NCI-H187 (cell line): ENCODE data around the gene NPSR1.
"Not testable (repeated sequence)": the region's sequence is repeated elsewhere in the genome, so short reads cannot be mapped to it uniquely, and the experiment has no call there.

ENCODE experiments used
- DNase-seq, 2 experiments: peaks; one replicate each; lab custom pipeline; 2025; lab: John Stamatoyannopoulos, UW

NPSR1 gene

DNA sequence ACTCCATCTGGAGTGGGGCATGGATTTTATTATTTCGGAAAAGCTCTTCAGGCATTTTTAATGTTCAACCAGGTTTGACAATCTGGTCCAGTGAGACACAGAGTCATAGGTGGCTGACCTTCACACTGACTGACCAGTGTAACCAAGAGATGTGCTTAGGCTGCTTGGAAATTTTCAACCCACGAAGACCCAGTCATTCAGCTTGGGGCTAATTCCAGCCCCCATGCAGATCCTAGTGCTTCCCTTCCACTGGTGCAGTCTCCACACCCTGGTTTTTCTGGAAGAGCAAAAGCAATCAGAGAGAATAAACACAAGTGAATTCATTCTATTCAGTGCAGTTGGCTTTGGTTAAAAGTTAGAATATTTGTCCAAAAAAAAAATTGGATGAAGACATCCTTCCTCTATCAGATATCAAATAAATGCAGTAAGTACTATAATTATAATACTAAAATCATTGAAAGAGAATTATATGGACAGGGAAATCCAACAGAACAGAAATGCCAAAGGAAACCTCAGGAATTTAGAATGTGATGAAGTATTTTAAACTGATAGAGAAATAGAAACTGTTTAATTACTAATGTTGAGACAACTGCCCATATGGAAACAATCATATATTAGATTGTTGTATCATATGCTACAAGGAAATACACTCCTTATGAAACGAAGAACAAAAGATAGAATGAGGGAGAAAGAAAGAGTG is 178.0 kb downstream of the NPSR1 start:
- DNase-seq: no peak

DNA sequence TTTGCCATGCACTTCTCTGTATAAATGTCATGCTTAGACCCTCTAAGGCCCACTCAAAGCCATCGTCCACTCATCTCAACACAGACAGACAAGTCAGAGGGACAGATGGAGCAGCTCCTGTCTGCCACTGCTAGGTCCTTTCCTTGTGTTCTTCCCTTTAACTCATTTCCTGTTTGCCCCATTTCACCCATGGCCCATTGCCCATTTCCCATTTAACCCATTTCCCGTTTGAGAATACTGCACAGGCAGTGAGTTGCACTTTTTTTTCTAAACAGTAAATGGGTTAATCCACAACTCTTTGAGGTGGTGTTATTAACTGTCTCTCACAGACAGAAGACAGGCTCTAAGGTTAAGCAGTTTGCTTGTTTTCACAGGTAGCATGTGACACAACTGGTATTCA is 179.3 kb downstream of the NPSR1 start:
- no peak for DNase-seq

DNA sequence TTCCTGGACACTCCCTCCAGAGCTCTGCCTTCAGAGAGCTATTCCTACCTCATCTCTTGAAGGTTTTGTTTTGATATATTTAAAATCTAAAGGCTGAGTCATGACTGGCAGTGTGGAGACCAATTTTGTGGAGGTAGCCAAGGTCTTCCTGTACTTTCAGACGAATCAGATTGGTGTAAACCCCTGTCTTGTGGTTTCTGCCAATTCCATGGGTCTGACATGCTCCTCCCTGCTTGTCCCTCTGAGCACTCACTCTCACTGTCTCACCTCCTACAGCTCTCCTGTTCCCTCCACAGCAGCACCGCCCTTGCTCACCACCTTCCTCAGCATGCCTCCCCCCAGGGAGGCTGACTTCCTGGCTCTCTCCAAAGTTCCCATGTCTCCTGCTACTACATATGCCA is 179.8 kb downstream of the NPSR1 start:
- no peak for DNase-seq

DNA sequence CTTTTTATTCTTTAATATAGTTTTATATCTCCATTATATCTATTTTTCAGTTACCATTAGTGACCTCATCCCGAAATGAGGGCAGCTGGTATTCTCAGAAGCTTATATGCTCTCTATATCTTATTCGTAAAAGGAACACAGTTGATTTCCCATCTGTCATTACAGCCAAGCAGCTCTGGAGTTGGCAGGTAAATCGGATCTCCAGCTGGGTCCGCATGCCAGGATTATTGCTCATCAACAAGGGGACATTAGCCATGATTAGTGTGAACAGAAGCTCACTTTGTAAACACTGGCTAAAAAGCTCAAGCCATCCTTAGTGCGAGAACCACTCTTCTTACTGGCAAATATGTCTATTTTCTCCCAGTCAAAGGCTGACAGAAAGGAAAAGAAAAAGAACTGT is 180.3 kb downstream of the NPSR1 start:
- DNase-seq: no peak

DNA sequence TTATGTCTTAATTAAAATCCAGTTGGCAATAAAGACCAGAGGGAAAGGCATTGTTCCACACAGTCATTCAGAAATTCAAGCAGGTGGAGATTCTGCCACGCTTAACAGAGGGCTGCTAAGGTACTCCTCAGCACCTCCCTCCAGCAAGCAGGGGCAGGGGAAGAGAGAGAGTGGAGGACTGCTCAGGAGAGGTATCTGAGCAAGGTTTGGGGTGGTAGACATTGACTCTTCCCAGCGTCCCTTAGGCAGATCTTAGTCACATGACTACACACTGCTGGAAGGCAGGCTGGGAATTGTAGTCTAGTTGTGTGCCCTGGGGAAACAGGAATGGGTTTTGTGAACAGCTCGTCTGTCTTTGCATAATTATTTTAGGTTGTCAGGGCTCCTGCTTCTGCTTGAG is 181.6 kb downstream of the NPSR1 start:
- no peak for DNase-seq

DNA sequence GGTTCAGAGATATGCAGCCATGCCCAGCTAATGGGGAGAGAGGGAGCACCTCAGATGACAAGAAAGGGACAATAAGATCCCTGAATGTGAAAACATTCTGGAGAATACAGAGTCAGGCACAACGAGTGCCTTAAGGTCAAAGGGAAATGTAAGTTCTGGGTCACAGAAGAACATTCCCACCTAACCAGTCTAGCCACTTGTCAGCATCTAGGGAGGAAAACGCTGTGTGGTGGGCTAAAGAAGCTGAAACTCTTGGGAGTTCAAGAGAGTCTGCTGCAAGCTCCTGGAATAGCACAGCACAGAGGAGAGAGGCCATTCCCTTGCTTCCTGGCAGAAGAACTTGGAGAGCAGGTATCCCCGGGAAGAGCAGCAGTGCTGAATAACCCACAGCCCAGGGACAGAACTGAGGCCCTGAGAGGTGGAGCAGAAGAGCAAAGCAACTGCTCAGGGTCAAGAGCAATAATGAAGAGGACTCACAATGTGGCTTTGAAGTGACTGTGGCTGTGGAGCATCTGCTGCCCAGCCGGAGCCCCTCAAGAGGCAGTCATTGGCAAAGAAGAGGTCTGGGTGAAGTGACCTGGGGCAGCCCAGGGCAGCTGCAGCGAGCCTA is 182.3 kb downstream of the NPSR1 start:
- no peak for DNase-seq

DNA sequence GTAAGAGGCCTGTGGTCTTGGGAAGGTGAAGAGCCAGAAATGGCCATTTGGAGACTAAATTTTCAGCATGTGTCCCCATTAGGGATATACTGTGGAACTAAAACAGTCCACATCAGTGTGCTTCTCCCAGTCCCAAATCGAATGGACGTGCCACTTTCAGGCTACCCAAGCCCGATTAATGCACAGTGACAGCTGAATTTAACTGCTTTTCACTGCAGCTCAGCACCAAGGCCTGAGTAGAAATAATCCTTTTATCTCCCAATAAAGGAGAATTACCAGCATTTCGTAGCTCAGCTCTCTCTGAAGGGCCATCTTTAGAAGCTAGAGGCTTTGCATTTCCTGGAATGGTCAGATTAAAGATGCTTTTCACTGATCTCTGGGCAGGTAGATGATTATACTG is 183.3 kb downstream of the NPSR1 start:
- no peak for DNase-seq

DNA sequence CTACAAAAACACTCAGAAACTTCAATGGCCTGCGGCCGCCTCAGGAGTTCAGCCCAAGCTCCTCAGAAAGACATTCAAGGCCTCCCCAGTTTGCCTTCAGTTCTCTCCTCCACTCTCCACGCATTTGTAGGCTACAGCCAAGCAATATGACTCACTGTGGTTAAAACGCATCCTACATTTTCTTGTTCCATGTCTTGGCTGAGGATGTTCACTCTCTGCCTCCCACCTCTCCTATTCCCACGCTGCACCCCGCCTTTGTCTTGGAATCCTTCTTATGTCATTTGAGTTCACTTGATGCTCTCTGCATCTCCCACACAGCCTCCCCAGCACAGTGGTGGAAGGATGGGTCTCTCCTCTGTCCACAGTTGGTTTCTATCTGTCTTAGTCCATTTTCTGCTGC is 184.8 kb downstream of the NPSR1 start:
- no peak for DNase-seq

DNA sequence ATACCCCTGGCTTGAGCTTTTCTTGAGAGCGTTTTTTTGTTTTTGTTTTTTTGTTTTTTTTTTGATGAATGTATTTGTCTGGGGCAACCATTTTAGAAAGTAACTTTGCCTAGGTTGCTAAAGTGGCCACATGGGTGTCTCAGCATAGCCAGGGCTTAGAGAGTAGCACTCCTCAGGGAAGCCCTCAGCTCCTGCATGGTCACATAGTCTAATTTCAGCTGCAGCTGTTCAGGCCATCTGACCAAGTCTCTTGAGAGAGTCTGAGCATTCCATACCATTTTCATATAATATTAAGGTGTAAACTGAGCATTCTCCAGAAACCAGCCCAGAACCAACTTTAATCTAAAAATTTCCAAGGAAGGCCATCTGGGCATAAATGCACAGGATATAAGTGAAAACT is 186.4 kb downstream of the NPSR1 start:
- DNase-seq: no peak

DNA sequence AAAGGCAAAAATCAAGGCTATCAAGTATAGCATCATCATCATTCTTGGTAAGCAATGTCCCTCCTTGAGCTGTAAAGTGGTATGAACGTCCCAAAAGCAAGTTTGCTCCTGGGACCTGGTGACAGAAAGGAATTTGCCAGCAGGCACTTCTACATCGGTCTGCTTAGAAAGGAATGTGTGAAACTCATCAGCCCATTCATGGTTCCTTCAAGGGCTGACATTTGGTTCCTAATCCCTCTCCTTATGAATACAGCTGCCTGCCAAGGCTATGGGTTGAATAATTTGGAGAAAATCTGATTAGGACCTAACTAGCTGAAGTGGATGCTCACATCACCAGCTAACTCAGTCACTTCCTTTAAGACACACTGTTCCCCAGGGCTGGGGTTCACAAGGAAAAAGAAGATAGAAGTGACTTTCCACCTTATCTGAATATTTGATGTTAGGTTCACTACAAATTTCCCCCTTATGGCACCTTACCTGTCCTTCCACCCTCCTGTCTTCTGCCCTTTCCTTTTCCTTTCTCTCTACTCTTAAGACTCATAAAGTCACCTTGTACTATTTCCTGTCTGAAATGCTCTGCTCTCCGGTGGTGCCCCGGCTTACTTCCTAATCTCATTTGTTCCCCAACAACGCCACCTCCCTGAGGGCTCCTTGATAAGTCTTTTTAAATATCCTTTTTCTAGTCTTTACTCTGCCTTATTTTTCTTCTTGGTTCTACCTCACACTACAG is 187.1 kb downstream of the NPSR1 start:
- no peak for DNase-seq

DNA sequence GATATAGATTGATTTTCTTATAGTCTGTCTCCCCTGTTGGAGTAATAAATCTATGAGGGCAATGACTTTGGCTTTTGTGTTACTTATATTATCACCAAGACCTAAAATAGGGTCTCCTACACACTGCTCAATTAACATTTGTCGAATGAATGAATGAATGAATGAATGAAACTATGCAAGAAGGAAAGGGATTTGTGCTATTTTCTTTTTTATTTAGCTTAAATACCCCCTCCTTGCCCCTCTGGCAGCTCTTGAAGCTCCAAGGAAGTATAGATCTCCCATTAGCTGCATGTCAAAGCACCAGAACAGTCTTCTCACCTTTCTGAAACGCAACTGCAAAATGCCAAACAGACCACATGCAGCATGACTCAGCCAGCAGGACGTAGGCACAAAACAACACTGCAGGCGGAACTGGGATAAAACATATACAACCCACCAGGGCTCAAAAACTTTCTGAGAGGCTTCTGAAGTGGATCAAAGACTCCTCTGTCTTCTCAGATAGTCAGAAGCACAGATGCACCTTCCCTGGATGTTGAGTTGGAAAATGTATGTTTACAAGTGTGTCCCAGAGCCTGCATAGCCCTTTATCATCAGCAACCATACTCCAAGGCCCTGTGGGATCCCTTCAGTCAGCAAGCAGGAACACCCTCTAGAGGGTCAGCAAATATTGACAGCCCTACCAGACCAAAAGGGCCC is 187.8 kb downstream of the NPSR1 start:
- DNase-seq: no peak

DNA sequence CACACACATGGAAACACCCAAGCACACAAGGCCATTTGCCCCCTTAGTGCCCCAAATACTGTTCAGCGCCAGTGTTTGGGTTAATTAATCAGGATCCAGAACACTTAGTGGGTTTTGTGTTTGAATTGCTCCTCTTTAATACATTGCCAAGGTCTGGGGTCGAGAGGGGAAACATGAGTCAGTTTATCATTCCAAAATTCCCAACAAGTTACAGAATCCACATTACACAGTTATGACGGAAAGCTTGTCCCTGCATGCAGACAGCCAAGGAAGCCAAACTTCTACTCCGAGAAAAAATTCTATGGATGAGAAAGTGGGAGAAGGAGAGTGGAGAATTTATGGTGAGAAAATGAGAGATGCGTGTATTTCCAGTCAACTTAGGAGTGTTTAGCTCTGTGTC is 189.0 kb downstream of the NPSR1 start:
- no peak for DNase-seq

DNA sequence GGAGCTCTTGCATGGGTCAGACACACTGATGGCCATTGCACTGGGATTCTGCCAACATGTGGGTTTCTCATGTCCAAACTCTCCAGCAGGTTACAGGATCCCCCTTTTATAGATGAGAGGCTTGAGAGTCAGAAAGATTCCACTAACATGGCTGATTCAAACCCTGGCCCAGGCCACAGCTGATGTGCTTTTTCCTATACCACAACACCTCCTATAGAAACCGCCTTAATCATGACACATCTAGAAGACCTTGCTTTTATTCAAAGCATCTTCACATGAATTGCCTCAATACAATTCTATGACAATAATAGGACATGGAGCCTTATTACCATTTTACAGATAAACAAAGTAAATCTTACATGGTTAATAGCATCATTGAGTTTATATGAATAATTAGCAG is 190.7 kb downstream of the NPSR1 start:
- no peak for DNase-seq

DNA sequence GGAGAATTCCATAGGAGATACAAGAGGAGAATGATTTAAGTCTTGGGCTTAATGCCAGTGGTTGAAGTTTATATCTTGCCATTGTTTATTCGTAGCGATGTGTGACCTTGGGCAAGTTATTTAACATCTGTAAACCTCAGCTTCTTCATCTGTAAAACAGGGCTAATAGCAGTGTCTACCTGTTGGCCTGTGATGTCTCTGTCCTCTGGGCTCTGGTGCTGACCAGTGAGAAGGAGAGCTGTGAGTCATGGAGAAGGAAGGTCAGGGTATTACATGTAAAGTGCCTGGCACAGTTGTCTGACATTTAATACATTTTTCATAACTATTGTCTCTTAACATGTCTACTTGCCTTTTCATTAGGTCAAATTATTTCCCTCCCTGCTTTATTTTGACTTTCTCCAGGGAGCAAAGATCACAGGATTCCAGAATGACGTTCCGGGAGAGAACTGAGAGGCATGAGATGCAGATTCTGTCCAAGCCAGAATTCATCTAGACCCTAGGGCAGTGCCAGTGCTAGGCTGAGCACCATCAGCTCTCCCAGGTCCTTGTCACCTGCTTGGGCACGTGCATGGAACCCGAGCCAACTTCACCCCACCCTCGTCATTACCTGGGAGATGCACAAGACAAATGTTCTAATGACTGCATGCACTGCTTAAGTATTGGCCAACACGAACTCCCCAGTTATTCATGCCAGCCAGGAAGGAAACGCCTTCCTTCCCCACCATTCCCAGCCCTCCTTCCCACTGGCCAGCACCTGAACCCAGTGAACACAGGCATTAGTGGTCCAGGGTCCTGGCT is 191.3 kb downstream of the NPSR1 start:
- DNase-seq: no peak

DNA sequence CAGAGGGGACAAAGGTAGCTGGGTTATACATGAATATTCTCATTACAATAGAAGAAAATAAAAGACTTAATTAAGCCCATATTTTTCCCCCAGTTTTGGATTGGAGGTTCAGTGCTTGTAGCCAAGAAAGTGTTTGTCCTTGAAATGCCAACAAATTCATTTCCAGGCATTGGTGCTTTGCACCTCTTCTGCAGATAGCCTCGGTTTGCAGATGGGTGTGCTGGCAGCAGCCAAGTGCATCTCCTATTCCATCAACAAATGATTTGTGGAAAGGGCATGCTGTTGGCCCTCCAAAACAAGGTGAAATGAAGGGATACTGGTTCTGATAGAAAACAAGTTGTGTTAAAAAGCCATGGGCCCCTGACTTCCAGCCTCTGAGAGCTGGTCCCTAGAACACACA is 192.0 kb downstream of the NPSR1 start:
- DNase-seq: no peak

DNA sequence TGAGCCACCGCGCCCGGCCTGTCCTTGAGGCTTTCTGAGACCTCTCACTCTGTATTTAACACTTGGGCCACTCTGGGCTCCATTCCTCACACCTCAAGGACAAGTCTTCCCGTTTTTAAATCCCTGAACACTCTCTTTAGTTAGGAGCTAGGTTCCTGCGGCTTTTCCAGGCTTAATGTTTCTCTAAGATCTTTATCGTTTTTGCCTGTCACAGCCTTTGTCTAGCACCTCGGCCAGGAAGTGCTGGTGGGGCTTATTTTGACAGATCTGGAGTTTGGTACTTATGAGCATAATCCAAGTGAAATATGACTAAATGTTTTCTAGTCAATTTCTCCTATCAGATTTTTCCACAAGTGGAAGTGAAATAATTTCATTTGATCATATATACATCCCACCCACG is 192.7 kb downstream of the NPSR1 start:
- DNase-seq: no peak

DNA sequence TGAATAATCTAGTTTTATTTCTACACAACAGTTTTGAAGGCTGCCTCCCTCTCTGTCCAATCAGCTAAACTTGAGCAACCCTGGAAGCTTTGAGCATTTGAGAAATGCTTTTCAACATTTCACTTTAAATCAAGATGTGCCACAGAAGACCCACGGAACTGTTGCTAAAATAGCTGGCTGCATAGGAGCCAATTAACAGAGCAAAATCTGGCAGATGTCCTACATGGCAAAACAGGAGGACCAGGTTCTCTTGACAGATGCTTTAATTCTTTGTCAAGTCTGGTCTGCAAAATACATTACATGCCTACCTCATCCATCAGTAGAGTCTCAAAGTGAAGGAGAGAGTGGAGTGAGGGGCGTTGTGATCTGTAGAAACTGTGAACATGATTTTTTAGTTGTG is 193.4 kb downstream of the NPSR1 start:
- DNase-seq: no peak

DNA sequence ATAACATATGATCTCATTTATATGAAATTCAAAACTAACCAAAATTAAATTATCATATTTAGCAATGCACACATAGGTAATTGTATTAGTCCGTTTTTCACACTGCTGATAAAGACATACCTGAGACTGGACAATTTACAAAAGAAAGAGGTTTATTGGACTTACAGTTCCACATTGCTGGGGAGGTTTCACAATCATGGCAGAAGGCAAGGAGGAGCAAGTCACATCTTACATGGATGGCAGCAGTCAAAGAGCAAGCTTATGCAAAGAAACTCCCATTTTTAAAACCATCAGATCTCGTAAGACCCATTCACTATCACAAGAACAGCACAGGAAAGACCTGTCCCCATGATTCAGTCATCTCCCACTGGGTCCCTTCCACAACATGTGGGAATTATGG is 200.4 kb downstream of the NPSR1 start:
- not testable (repeated sequence) for DNase-seq

DNA sequence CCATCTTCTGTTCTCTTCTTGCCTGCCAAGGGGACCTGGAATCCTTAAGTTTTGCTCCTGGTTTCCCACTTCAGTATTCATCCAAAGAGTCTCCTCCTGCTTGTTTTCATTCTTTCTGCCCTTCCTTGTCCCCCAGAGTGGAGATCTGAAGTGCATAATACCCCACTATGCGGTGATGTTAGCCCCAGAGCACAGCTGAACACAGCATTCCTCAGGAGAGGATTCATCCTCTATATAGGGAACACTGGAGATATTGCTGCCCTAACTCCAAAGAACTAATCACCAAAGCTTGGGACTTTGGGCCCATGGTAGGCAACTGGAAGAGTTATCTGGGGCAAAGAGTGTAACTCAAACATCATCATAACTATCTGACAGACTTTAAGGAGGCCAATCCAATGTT is 201.3 kb downstream of the NPSR1 start:
- not testable (repeated sequence) for DNase-seq

DNA sequence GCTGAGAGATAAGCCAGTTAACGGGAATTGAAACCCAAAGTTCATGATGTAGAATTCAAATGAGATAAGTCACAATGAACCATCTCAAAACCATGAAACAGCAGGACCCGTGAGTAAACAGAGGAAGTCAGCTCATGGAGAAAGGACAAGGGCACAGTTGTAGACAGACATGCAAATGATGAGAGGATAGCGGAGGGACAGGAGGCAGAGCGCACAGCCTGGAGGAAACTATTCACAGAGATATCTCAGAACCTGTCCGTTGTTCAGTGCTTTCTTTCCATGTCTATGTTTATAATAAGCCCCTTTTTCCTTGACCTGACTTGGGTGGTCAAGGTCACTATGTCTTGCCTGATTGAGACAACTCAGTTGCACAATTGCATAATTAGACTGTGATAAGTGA is 208.2 kb downstream of the NPSR1 start:
- DNase-seq: not testable (repeated sequence)

DNA sequence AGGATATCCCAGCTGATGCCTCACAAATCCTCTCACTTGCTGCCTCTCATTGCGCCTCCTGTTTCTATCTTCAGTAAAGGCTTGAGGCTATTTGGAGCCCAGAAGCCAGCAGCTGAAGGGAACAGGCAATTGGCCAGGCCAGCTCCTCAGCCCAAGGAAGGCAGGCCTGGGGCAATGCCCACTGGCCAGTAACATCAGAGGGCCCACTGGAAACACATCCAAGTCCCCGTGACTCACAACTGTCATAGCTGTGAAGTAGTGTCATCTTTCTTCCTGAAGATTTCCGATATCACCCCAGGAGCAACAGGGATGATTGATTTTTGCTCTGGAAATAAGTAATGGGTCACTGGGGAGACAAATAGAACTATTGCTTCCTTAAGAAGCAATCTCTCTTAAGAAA is 209.3 kb downstream of the NPSR1 start:
- DNase-seq: not testable (repeated sequence)

DNA sequence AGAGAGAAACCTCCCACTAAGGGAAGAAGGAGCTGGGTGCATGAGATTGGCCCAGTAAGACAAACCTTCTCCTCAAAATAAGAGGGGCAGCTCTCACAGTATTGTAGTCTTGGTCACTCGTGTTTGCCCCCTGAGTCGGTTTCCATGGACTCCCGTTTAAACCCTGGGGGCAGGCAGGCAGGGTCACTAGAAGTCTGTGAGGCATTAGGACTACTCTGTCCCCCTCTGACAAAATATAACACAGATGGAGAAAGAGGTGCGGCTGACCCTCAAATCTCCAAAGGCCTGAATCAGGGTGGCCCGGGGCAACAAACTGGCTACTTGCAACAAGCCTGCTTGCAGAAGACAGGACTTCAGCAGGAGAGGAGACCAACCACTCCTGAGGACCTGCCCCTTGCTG is 210.6 kb downstream of the NPSR1 start:
- DNase-seq: not testable (repeated sequence)
